ENCODE data around the gene NAMPT. TPM values are rescaled to one million over a fixed set of nuclear protein-coding genes. Genes with fewer than 3 reads are reported as not detected.
A peak's percentile ranks its signal among the peaks of the same experiment; 100 is the strongest.

Gene NAMPT
- total and polyA plus RNA-seq, 2 donors (not counting 1 experiment from before 2014, with no cell fraction given): 57.7 to 155 TPM

- Histone ChIP-seq H3K27me3 (ENCODE audit: control insufficient read depth, insufficient read depth, low read length) (no peaks in the 10 kb centered on the region), H2AFZ (ENCODE audit: low read length) (no peak overlapping the region), H3K27ac (ENCODE audit: insufficient read depth, low read length) (peak overlapping the region; percentile 99), H3K4me3 (replicated peaks in 1 of 4; ENCODE audit: control extremely low read depth in 1 of 4, insufficient read depth in 1 of 4, low read depth in 3 of 4, low read length in 4 of 4) (peak overlapping the region; percentile 42 to 99 (median 68)), H3K36me3 (ENCODE audit: control insufficient read depth, insufficient read depth, low read length) (no peaks in the 10 kb centered on the region), H3K9me3 (ENCODE audit: control insufficient read depth, insufficient read depth, low read depth, low read length) (no peaks in the 10 kb centered on the region), H3K4me2 (ENCODE audit: extremely low read depth, insufficient read depth, low read length) (peak overlapping the region; percentile 95), H4K20me1 (ENCODE audit: control insufficient read depth, extremely low read depth, insufficient read depth, low read length) (no peaks in the 10 kb centered on the region), H3K9ac (ENCODE audit: insufficient read depth, low read length) (peak overlapping the region; percentile 93), H3K4me1 (ENCODE audit: control insufficient read depth, extremely low read depth, insufficient read depth, low read length) (peaks cover 2% of the 10 kb centered on the region), H3K79me2 (ENCODE audit: control insufficient read depth, insufficient read depth, low read length) (peaks cover 42% of the 10 kb centered on the region)
- TF ChIP-seq EZH2 (IDR thresholded peaks at IDR 0.05; ENCODE audit: low read length, missing control alignments) (no peak), CTCF (conservative IDR thresholded peaks at IDR 0.05 in 1 of 2, IDR thresholded peaks at IDR 0.05 in 1 of 2; ENCODE audit: low read depth in 1 of 2, low read length in 2 of 2) (no peak)
- DNase-seq (ENCODE audit: low read depth in 2 of 2): peak; percentile 43 to 58
These were observed 711 bp downstream of the NAMPT start for GRCh38 chr7:106283831-106284713.

- no peaks in the 10 kb centered on the region for H3K36me3 ChIP-seq (ENCODE audit: control insufficient read depth, insufficient read depth, low read length)
- H3K27me3 ChIP-seq (ENCODE audit: control insufficient read depth, insufficient read depth, low read length): no peaks in the 10 kb centered on the region
- H2AFZ ChIP-seq (ENCODE audit: low read length): no peak overlapping the region
- peak in 1 of 2 donors; percentile 45 for DNase-seq (ENCODE audit: low read depth in 2 of 2)
- peaks cover 42% of the 10 kb centered on the region for H3K79me2 ChIP-seq (ENCODE audit: control insufficient read depth, insufficient read depth, low read length)
- peak overlapping the region; percentile 83 for H3K27ac ChIP-seq (ENCODE audit: insufficient read depth, low read length)
- H3K9ac ChIP-seq (ENCODE audit: insufficient read depth, low read length): peak overlapping the region; percentile 93
- no peaks in the 10 kb centered on the region for H4K20me1 ChIP-seq (ENCODE audit: control insufficient read depth, extremely low read depth, insufficient read depth, low read length)
- peak overlapping the region; percentile 42 to 99 (median 68) for H3K4me3 ChIP-seq (replicated peaks in 1 of 4; ENCODE audit: control extremely low read depth in 1 of 4, insufficient read depth in 1 of 4, low read depth in 3 of 4, low read length in 4 of 4)
- peak overlapping the region; percentile 95 for H3K4me2 ChIP-seq (ENCODE audit: extremely low read depth, insufficient read depth, low read length)
- TF ChIP-seq EZH2 (IDR thresholded peaks at IDR 0.05; ENCODE audit: low read length, missing control alignments) (no peak), CTCF (conservative IDR thresholded peaks at IDR 0.05 in 1 of 2, IDR thresholded peaks at IDR 0.05 in 1 of 2; ENCODE audit: low read depth in 1 of 2, low read length in 2 of 2) (no peak)
- H3K4me1 ChIP-seq (ENCODE audit: control insufficient read depth, extremely low read depth, insufficient read depth, low read length): peaks cover 2% of the 10 kb centered on the region
- no peaks in the 10 kb centered on the region for H3K9me3 ChIP-seq (ENCODE audit: control insufficient read depth, insufficient read depth, low read depth, low read length)
These were observed 1.3 kb downstream of the NAMPT start for GRCh38 chr7:106283501-106283830.

- TF ChIP-seq CTCF (conservative IDR thresholded peaks at IDR 0.05 in 1 of 2, IDR thresholded peaks at IDR 0.05 in 1 of 2; ENCODE audit: low read depth in 1 of 2, low read length in 2 of 2) (no peak), EZH2 (IDR thresholded peaks at IDR 0.05; ENCODE audit: low read length, missing control alignments) (no peak)
- H2AFZ ChIP-seq (ENCODE audit: low read length): no peak overlapping the region
- no peak overlapping the region for H3K27ac ChIP-seq (ENCODE audit: insufficient read depth, low read length)
- no peaks in the 10 kb centered on the region for H3K27me3 ChIP-seq (ENCODE audit: control insufficient read depth, insufficient read depth, low read length)
- H3K79me2 ChIP-seq (ENCODE audit: control insufficient read depth, insufficient read depth, low read length): peaks cover 43% of the 10 kb centered on the region
- peaks cover 2% of the 10 kb centered on the region for H3K4me1 ChIP-seq (ENCODE audit: control insufficient read depth, extremely low read depth, insufficient read depth, low read length)
- H3K4me2 ChIP-seq (ENCODE audit: extremely low read depth, insufficient read depth, low read length): peak overlapping the region; percentile 95
- no peaks in the 10 kb centered on the region for H3K9me3 ChIP-seq (ENCODE audit: control insufficient read depth, insufficient read depth, low read depth, low read length)
- no peaks in the 10 kb centered on the region for H3K36me3 ChIP-seq (ENCODE audit: control insufficient read depth, insufficient read depth, low read length)
- no peak overlapping the region for H3K9ac ChIP-seq (ENCODE audit: insufficient read depth, low read length)
- H4K20me1 ChIP-seq (ENCODE audit: control insufficient read depth, extremely low read depth, insufficient read depth, low read length): no peaks in the 10 kb centered on the region
- no peak for DNase-seq (ENCODE audit: low read depth in 2 of 2)
- H3K4me3 ChIP-seq (replicated peaks in 1 of 4; ENCODE audit: control extremely low read depth in 1 of 4, insufficient read depth in 1 of 4, low read depth in 3 of 4, low read length in 4 of 4): peak overlapping the region; percentile 42 to 99 (median 68)
These were observed 1.9 kb downstream of the NAMPT start for GRCh38 chr7:106282852-106283251.

All from fibroblast of lung (primary cell).